K562 (cell line): ENCODE data around the gene INTS6. TPM values are rescaled to one million over a fixed set of nuclear protein-coding genes. Genes with fewer than 3 reads are reported as not detected.

ENCODE experiments used
- ATAC-seq: fragments of 200-7000 bp; cut with Tn5 transposase; 3 replicates; pipeline ENCODE4 v1.9.1; 2020; ENCODE audit warnings: moderate library complexity
- BruUV-seq: library from RNA; stranded (reverse); fragments of 400-500 nt; replicated peaks from 2 replicates; lab custom pipeline; 2021; lab: Mats Ljungman, UMichigan
- CTCF ChIA-PET: fragments of 300-600 bp; formaldehyde crosslinking; extraction: SDS; loops from one replicate; lab custom pipeline; 2021; ENCODE audit warnings: low intra/inter-chr PET ratio; lab: Yijun Ruan, JAX
- POLR2A ChIA-PET: fragments of 300-600, 350-650 bp; sonication (Branson Sonifier 250); formaldehyde crosslinking; extraction: SDS; loops from one replicate; lab custom pipeline; 2021; ENCODE audit warnings: antibody characterized with exemption, inconsistent platforms; lab: Yijun Ruan, JAX
- DNase-seq, 4 experiments: peaks; one replicate each; pipeline versions ENCODE4 v3.0.0 to v3.0.0-alpha.2; 2011 to 2018; ENCODE audit warnings: low spot score in 3 of 4, mixed read lengths in 3 of 4; ENCODE audit errors: extremely low read depth in 1 of 4
- FAIRE-seq: peaks from 2 replicates; lab custom pipeline; 2011; peaks lifted over from hg19 to GRCh38; lab: Jason Lieb, UNC
- H2AFZ ChIP-seq: 2 replicates; pipeline ENCODE4 v1.6.0; 2011; ENCODE audit warnings: low read depth, low read length, control low read depth, inconsistent platforms
- H3K27ac ChIP-seq: fragments of 200-600 bp; 3 replicates; pipeline ENCODE4 v1.8.0; 2011; ENCODE audit warnings: low read depth, mild to moderate bottlenecking, control low read depth, inconsistent platforms, low read length, moderate library complexity, mixed read lengths; ENCODE audit errors: extremely low read depth
- H3K27me3 ChIP-seq, 2 experiments: fragments of 300-600 bp in 1 of 2; 2 replicates in 1 of 2; 3 replicates in 1 of 2; pipeline versions ENCODE4 v1.6.0 to v1.8.0; 2011; ENCODE audit warnings: inconsistent platforms in 2 of 2, low read length in 2 of 2, mild to moderate bottlenecking in 1 of 2, mixed read lengths in 1 of 2, moderate library complexity in 1 of 2; ENCODE audit not compliant: control insufficient read depth in 2 of 2, insufficient read depth in 2 of 2
- H3K36me3 ChIP-seq: fragments of 300-600 bp; 3 replicates; pipeline ENCODE4 v1.8.0; 2011; ENCODE audit warnings: mild to moderate bottlenecking, low read length, inconsistent platforms; ENCODE audit not compliant: control insufficient read depth, insufficient read depth
- H3K4me1 ChIP-seq, 2 experiments: fragments of 200-600 bp in 1 of 2; replicated peaks in 1 of 2; 2 replicates in 1 of 2; 3 replicates in 1 of 2; pipeline versions ENCODE4 v1.5.1 to v1.8.0; 2011; ENCODE audit warnings: inconsistent platforms in 2 of 2, low read length in 2 of 2, mild to moderate bottlenecking in 1 of 2, mixed read lengths in 1 of 2, moderate library complexity in 1 of 2; ENCODE audit not compliant: control insufficient read depth in 2 of 2, insufficient read depth in 2 of 2
- H3K4me2 ChIP-seq: 2 replicates; pipeline ENCODE4 v1.6.1; 2011; ENCODE audit warnings: low read length, control low read depth, inconsistent platforms, mixed read lengths; ENCODE audit not compliant: insufficient read depth
- H3K4me3 ChIP-seq: fragments of 200-600 bp; sonication (generic), shearing (Covaris generic); 2 replicates; pipeline ENCODE4 v1.5.1; 2016; ENCODE audit warnings: control low read depth, inconsistent platforms
- H3K79me2 ChIP-seq: fragments of 200-600 bp; 3 replicates; pipeline ENCODE4 v1.8.0; 2011; ENCODE audit warnings: low read length, inconsistent platforms; ENCODE audit not compliant: control insufficient read depth, insufficient read depth
- H3K9ac ChIP-seq, 2 experiments: 2 replicates each; pipeline versions ENCODE4 v1.6.0 to v1.6.1; 2011; ENCODE audit warnings: low read depth in 2 of 2, low read length in 2 of 2, control low read depth in 1 of 2, inconsistent platforms in 1 of 2, mild to moderate bottlenecking in 1 of 2, mixed read lengths in 1 of 2; ENCODE audit not compliant: insufficient read depth in 1 of 2
- H3K9me1 ChIP-seq: one replicate; pipeline ENCODE4 v1.6.0; 2011; ENCODE audit warnings: inconsistent platforms, mild to moderate bottlenecking, low read length, moderate library complexity; ENCODE audit not compliant: control insufficient read depth, insufficient read depth
- H3K9me3 ChIP-seq: replicated peaks from 2 replicates; pipeline ENCODE4 v1.5.1; 2011; ENCODE audit warnings: low read depth, low read length, inconsistent platforms; ENCODE audit not compliant: control insufficient read depth, insufficient read depth
- H4K20me1 ChIP-seq: replicated peaks from 2 replicates; pipeline ENCODE4 v1.6.1; 2011; ENCODE audit warnings: low read length, inconsistent platforms, mixed read lengths; ENCODE audit not compliant: control insufficient read depth, insufficient read depth
- CTCF ChIP-seq, 3 experiments: IDR thresholded peaks in 2 of 3; conservative IDR thresholded peaks in 1 of 3; 2 replicates each; pipeline ENCODE4 v1.5.1; 2011 to 2012; ENCODE audit warnings: low read length in 3 of 3, mild to moderate bottlenecking in 3 of 3, control low read depth in 2 of 3, improper control_type of control experiment in 1 of 3, inconsistent platforms in 1 of 3, low read depth in 1 of 3, mixed read lengths in 1 of 3, moderate library complexity in 1 of 3; ENCODE audit not compliant: insufficient read depth in 2 of 3
- HMGN3 ChIP-seq: IDR thresholded peaks from 2 replicates; pipeline ENCODE4 v1.6.1; 2011; ENCODE audit warnings: borderline replicate concordance, low read depth, mild to moderate bottlenecking, mixed read lengths, low read length; ENCODE audit not compliant: insufficient read length; ENCODE audit errors: extremely low read depth
- MAFK ChIP-seq: IDR thresholded peaks from 2 replicates; pipeline ENCODE4 v1.6.1; 2011; ENCODE audit warnings: low read length, improper control_type of control experiment
- SAFB2 ChIP-seq: fragments of 200-400 bp; formaldehyde crosslinking; IDR thresholded peaks from 2 replicates; pipeline ENCODE4 v1.6.1; 2018; ENCODE audit warnings: borderline replicate concordance, low read length, low read depth, moderate library complexity; ENCODE audit not compliant: severe bottlenecking
- SMARCA4 ChIP-seq: fragments of 450-650 bp; IDR thresholded peaks from 2 replicates; pipeline ENCODE4 v1.6.1; 2016
- SREBF2 ChIP-seq: sonication (generic); formaldehyde crosslinking; IDR thresholded peaks from 2 replicates; pipeline ENCODE4 v1.4.0; 2020; ENCODE audit warnings: mild to moderate bottlenecking, missing genetic modification reagents
- SRSF3 ChIP-seq: fragments of 200-400 bp; formaldehyde crosslinking; IDR thresholded peaks from 2 replicates; pipeline ENCODE4 v1.6.1; 2016; ENCODE audit warnings: mild to moderate bottlenecking, low read length, moderate library complexity; ENCODE audit not compliant: insufficient read depth
- ZNF584 ChIP-seq: fragments of 200-800 bp; sonication (Bioruptor generic); IDR thresholded peaks from 2 replicates; pipeline ENCODE4 v1.6.1; 2016; ENCODE audit warnings: low read depth, mild to moderate bottlenecking, missing genetic modification characterization, missing compliant biosample characterization
- ZNF699 ChIP-seq: fragments of 250-450 bp; sonication (Bioruptor Pico); IDR thresholded peaks from 2 replicates; pipeline ENCODE4 v1.8.0; 2021; ENCODE audit warnings: mild to moderate bottlenecking, moderate library complexity; ENCODE audit not compliant: insufficient replicate concordance
- WGBS: fragments of 100-300 bp; shearing (Covaris generic); methylation state at CpG from one replicate; pipeline ENCODE4 v1.1.6; 2016; ENCODE audit warnings: low coverage, mixed read lengths; ENCODE audit not compliant: insufficient coverage; ENCODE audit errors: missing lambda C conversion rate; 5-methylcytosine and 5-hydroxymethylcytosine counted together
- in situ Hi-C: fragments of 300-500 bp; cut with MboI; formaldehyde crosslinking; loops from 4 replicates; pipeline ENCODE4 v1.15.0; 2018; ENCODE audit warnings: inconsistent platforms, mixed read lengths
- intact Hi-C: fragments of 100-400 bp; cut with micrococcal nuclease; formaldehyde crosslinking; loops from 2 replicates; pipeline ENCODE4 v1.14.2; 2022
- polyA plus RNA-seq, 8 experiments: library from polyadenylated mRNA; depleted of rRNA in 4 of 8; stranded (reverse) in 5 of 8; unstranded in 3 of 8; fragments of >200 nt; fragmentation: Nextera tagmentation in 2 of 8; fragmentation: Illumina TruSeq in 1 of 8; extraction: Ambion mirVana in 2 of 8; extraction: Trizol in 1 of 8; gene quantifications; 2 replicates each; pipeline versions ENCODE4 v1.2.1 to v1.2.3, GENCODE V29; 2011 to 2014; ENCODE audit warnings: inconsistent platforms in 1 of 8, missing spikeins in 1 of 8
- total RNA-seq, 7 experiments: library from RNA; depleted of rRNA in 6 of 7; stranded (reverse); fragments of >200 nt in 6 of 7; fragmentation: Illumina TruSeq in 2 of 7; extraction: Trizol in 2 of 7; gene quantifications; 2 replicates each; pipeline versions ENCODE4 v1.2.1 to v1.2.3, GENCODE V29; 2011 to 2021; ENCODE audit warnings: low replicate concordance in 1 of 7

Gene INTS6
- total and polyA plus RNA-seq, 9 of the 15 experiments (the other 6 are each of a cell fraction or from before 2014, with no cell fraction given): 3.7 to 29.8 (median 16.1) TPM

- Histone ChIP-seq H3K4me2 (no peak overlapping the region), H3K27ac (no peak overlapping the region), H3K27me3 (no peaks in the 10 kb centered on the region), H3K79me2 (no peaks in the 10 kb centered on the region), H3K9me1 (no peaks in the 10 kb centered on the region), H4K20me1 (no peaks in the 10 kb centered on the region), H3K9me3 (no peaks in the 10 kb centered on the region), H3K36me3 (peaks cover 31% of the 10 kb centered on the region; the same call in 1 of the 3 replicates), H3K4me3 (no peak overlapping the region), H3K4me1 (no peaks in the 10 kb centered on the region; a peak in 1 of 5 replicates), H3K9ac (no peak overlapping the region), H2AFZ (no peak overlapping the region)
- DNase-seq (no peak), FAIRE-seq (no peak), ATAC-seq (no peak)
- 92% methylated on average over 1 of the region's 1 CpG for WGBS
- no TSS peak for BruUV-seq
- CTCF ChIA-PET: no interaction called here
- in situ Hi-C loops: no loop called here
- intact Hi-C loops: no loop called here
- POLR2A ChIA-PET: interaction anchor here (0.6 to 1.1 kb wide), 3 partner anchors 63 to 1245 kb away, joined by 3 read pairs; partner anchors contain the start of gene INTS6
- TF ChIP-seq MAFK: no peak
Observed at GRCh38 chr13:51360489-51360888, 92.3 kb downstream of the INTS6 start.

GRCh38 chr13:51359352-51359751, 93.5 kb downstream of the INTS6 start:
- H3K4me3 ChIP-seq: no peak overlapping the region
- H3K4me2 ChIP-seq: no peak overlapping the region
- no peaks in the 10 kb centered on the region for H3K9me3 ChIP-seq
- H3K36me3 ChIP-seq: peaks cover 20% of the 10 kb centered on the region; the same call in 1 of the 3 replicates
- TF ChIP-seq HMGN3 (no peak), SAFB2 (no peak), ZNF699 (CRISPR knock-in tag) (no peak), CTCF (IDR thresholded peaks at IDR 0.05 in 2 of 3, conservative IDR thresholded peaks at IDR 0.05 in 1 of 3; ENCODE audit: insufficient read depth in 2 of 3, low read depth in 1 of 3, low read length in 3 of 3) (no peak), SMARCA4 (no peak), SRSF3 (no peak), ZNF584 (CRISPR knock-in tag) (no peak), SREBF2 (no peak)
- ATAC-seq (no peak), FAIRE-seq (no peak), DNase-seq (no peak)
- no peaks in the 10 kb centered on the region for H4K20me1 ChIP-seq
- no peak overlapping the region for H3K9ac ChIP-seq
- H3K9me1 ChIP-seq: no peaks in the 10 kb centered on the region
- POLR2A ChIA-PET: interaction anchor here (1.1 kb wide), 1 partner anchor 94 kb away, joined by 3 read pairs; the partner anchor contains the start of gene INTS6
- intact Hi-C loops (no loop called here), in situ Hi-C loops (no loop called here)
- no peak overlapping the region for H2AFZ ChIP-seq
- H3K79me2 ChIP-seq: no peaks in the 10 kb centered on the region
- BruUV-seq: no TSS peak
- CTCF ChIA-PET: no interaction called here
- no peaks in the 10 kb centered on the region for H3K27me3 ChIP-seq
- H3K4me1 ChIP-seq: no peaks in the 10 kb centered on the region; a peak in 1 of 5 replicates
- WGBS: 80% methylated on average over 1 of the region's 1 CpG
- no peak overlapping the region for H3K27ac ChIP-seq
